Chondrocyte (in vitro differentiated cells): ENCODE results near the gene PRKCI. TPM values are rescaled to one million over a fixed set of nuclear protein-coding genes. Genes with fewer than 3 reads are reported as not detected.
"Not testable (repeated sequence)": the region's sequence is repeated elsewhere in the genome, so short reads cannot be mapped to it uniquely, and the experiment has no call there.

Experiments used
- DNase-seq: peaks from one replicate; pipeline ENCODE4 v3.0.0; 2021; ENCODE audit warnings: mixed read lengths, low spot score
- H3K27ac Mint-ChIP-seq: one replicate; pipeline ENCODE4 v1.8.0; 2021; ENCODE audit warnings: mild to moderate bottlenecking, moderate library complexity, mixed read lengths; ENCODE audit not compliant: unreplicated experiment
- H3K27me3 Mint-ChIP-seq: 2 replicates; pipeline ENCODE4 v1.8.0; 2021; ENCODE audit warnings: low read depth, mixed read lengths
- H3K36me3 Mint-ChIP-seq: 2 replicates; pipeline ENCODE4 v1.8.0; 2021; ENCODE audit warnings: low read depth, mixed read lengths
- H3K4me1 Mint-ChIP-seq: 2 replicates; pipeline ENCODE4 v1.8.0; 2021; ENCODE audit warnings: low read depth, mild to moderate bottlenecking, mixed read lengths
- H3K4me3 Mint-ChIP-seq: one replicate; pipeline ENCODE4 v1.8.0; 2021; ENCODE audit warnings: mild to moderate bottlenecking, moderate library complexity, mixed read lengths; ENCODE audit not compliant: unreplicated experiment
- H3K9me3 Mint-ChIP-seq: 2 replicates; pipeline ENCODE4 v1.8.0; 2021; ENCODE audit warnings: low read depth, mixed read lengths
- CTCF ChIP-seq: fragments of 200-600 bp; sonication (generic); IDR thresholded peaks from 2 replicates; pipeline ENCODE4 v1.5.0; 2021; ENCODE audit warnings: antibody characterized with exemption, mild to moderate bottlenecking, moderate library complexity
- total RNA-seq: library from RNA; stranded (reverse); gene quantifications from 3 replicates; pipeline ENCODE4 v1.2.1, GENCODE V29; 2021

The PRKCI gene
- total RNA-seq, 1 donor from 2014 or later, result 59.8 TPM

DNA sequence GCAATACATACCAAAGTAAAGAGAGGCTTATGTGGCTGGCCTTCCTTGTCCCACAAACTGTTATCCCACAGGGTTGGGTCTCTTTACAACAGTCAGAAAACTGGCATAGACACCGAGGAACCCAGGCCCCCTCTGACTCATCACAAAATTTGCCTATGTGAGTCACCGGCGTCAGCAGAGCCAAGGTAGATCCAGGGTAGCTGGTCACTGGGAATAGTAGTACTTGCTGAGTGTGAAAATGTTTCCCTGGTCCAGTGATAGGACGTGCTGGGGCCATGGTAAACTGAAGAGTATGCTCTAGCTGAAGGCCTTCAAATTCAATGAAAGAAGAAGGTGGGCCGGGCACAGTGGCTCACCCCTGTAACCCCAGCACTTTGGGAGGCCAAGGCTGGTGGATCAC is 108.1 kb downstream of the PRKCI start:
- Mint-ChIP-seq H3K4me1 (peaks cover 9% of the 10 kb centered on the region), H3K9me3 (no peaks in the 10 kb centered on the region), H3K36me3 (no peaks in the 10 kb centered on the region), H3K4me3 (no peak overlapping the region), H3K27ac (peak overlapping the region; percentile 27), H3K27me3 (no peaks in the 10 kb centered on the region)
- DNase-seq, result no peak
- TF ChIP-seq CTCF, result no peak

DNA sequence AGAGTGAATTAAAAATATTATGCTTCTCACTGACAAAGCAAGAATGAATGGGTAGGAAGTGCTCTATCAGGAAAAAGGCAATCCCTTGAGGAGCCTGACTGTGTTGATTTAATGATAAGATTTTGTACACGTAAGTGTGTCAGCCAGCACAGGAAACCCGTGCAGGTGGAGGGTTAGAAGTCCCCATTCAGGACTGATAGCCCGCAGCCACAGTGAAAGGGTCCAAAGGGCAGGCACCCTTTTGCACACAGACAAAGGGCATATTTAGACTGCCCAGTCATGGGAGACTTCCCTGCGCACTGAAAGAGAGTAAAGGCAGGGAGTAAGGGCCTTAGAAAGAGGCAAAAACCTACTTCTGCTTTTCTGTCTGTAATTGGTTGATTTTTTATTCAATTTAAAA is 108.9 kb downstream of the PRKCI start:
- Mint-ChIP-seq H3K9me3 (no peaks in the 10 kb centered on the region), H3K27ac (peak overlapping the region; percentile 36), H3K4me3 (no peak overlapping the region), H3K36me3 (no peaks in the 10 kb centered on the region), H3K27me3 (no peaks in the 10 kb centered on the region), H3K4me1 (peaks cover 9% of the 10 kb centered on the region)
- TF ChIP-seq CTCF, result no peak
- no peak for DNase-seq

- DNase-seq, result no peak
- Mint-ChIP-seq H3K27ac (no peak overlapping the region), H3K4me3 (no peak overlapping the region), H3K9me3 (peaks cover 10% of the 10 kb centered on the region), H3K4me1 (no peaks in the 10 kb centered on the region), H3K36me3 (no peaks in the 10 kb centered on the region), H3K27me3 (no peaks in the 10 kb centered on the region)
- TF ChIP-seq CTCF, result no peak
These were observed 115.2 kb downstream of the PRKCI start for GRCh38 chr3:170337420-170337819.

GRCh38 chr3:170338690-170339340 is 116.6 kb downstream of the PRKCI start:
- Mint-ChIP-seq H3K4me3 (no peak overlapping the region), H3K4me1 (peaks cover under 1% of the 10 kb centered on the region), H3K9me3 (peaks cover 10% of the 10 kb centered on the region), H3K27me3 (no peaks in the 10 kb centered on the region), H3K27ac (no peak overlapping the region), H3K36me3 (no peaks in the 10 kb centered on the region)
- DNase-seq, result no peak
- TF ChIP-seq CTCF, result no peak

GRCh38 chr3:170342273-170342672 is 120.0 kb downstream of the PRKCI start:
- peaks cover 15% of the 10 kb centered on the region for H3K4me1 Mint-ChIP-seq
- not testable (repeated sequence) for H3K36me3 Mint-ChIP-seq, DNase-seq, H3K27me3 Mint-ChIP-seq, H3K27ac Mint-ChIP-seq, H3K4me3 Mint-ChIP-seq
- peaks cover 10% of the 10 kb centered on the region for H3K9me3 Mint-ChIP-seq

DNA sequence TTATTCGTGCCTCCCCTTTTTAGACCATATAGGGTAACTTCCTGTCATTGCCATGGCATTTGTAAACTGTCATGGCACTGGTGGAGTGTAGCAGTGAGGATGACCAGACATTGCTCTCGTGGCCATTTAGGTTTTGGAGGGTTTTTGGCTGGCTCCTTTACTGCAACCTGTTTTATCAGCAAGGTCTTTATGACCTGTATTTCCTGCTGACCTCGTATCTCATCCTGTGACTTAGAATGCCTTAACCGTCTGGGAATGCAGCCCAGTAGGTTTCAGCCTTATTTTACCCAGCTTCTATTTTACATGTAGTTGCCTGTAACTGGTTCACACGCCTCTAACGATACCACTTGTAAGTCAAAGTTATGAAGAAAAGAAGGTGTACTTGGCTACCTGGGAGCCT is 121.6 kb downstream of the PRKCI start:
- not testable (repeated sequence) for DNase-seq, H3K9me3 Mint-ChIP-seq, H3K27ac Mint-ChIP-seq, H3K36me3 Mint-ChIP-seq, H3K4me3 Mint-ChIP-seq, H3K27me3 Mint-ChIP-seq
- peaks cover 15% of the 10 kb centered on the region for H3K4me1 Mint-ChIP-seq
